OCI-LY7 (cell line): ENCODE results near the gene FAM131C.

Experiments
- EZH2phosphoT487 ChIP-seq: fragments of 200-600 bp; sonication (generic); IDR thresholded peaks from 2 replicates; pipeline ENCODE4 v1.6.1; 2018; ENCODE audit warnings: low read depth, borderline replicate concordance, mild to moderate bottlenecking, mixed run types, antibody characterized with exemption, low read length, moderate library complexity, mixed read lengths
- TF ChIP-seq, protein P1 (sequence below): fragments of 200-600 bp; sonication (generic); conservative IDR thresholded peaks from 2 replicates; pipeline ENCODE4 v1.5.1; 2014; ENCODE audit warnings: mild to moderate bottlenecking, antibody characterized with exemption, low read length, moderate library complexity, mixed read lengths

DNA sequence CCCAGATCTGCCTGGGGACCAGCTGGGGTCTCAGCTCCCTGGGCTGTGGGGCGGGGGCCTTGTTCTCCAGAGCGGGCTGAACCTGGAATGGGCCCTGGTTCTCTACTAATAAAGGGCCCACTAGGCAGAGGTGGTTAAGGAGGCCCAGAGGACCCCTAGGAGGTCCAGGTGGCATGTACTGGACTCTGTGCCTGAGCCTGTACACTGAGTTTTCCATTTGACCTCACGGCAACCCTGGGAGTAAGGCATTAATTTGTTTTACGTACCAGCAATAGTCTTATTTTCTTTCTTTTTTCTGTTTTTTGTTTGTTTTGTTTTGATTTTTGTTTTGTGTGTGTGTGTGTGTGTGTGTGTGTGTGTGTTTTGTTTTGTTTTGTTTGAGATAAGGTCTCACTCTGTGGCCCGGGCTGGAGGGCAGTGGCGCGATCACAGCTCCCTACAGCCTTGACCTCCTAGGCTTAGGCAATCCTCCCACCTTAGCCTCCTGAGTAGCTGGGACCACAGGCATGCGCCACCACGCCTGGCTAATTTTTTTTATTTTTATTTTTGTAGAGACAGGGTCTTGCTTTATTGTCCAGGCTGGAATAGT lies 19.6 kb upstream of the FAM131C start:
- TF ChIP-seq, protein P1, sequence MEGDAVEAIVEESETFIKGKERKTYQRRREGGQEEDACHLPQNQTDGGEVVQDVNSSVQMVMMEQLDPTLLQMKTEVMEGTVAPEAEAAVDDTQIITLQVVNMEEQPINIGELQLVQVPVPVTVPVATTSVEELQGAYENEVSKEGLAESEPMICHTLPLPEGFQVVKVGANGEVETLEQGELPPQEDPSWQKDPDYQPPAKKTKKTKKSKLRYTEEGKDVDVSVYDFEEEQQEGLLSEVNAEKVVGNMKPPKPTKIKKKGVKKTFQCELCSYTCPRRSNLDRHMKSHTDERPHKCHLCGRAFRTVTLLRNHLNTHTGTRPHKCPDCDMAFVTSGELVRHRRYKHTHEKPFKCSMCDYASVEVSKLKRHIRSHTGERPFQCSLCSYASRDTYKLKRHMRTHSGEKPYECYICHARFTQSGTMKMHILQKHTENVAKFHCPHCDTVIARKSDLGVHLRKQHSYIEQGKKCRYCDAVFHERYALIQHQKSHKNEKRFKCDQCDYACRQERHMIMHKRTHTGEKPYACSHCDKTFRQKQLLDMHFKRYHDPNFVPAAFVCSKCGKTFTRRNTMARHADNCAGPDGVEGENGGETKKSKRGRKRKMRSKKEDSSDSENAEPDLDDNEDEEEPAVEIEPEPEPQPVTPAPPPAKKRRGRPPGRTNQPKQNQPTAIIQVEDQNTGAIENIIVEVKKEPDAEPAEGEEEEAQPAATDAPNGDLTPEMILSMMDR, result no peak
- no peak for TF ChIP-seq EZH2phosphoT487
